Measurements from ENCODE around the gene EXO1.
"Not testable (repeated sequence)": the region's sequence is repeated elsewhere in the genome, so short reads cannot be mapped to it uniquely, and the experiment has no call there.

EXO1 gene

GRCh38 chr1:241836941-241837340, 11.1 kb upstream of the EXO1 start:
- DNase-seq (ENCODE audit: low read depth): no peak

GRCh38 chr1:241837416-241837815, 10.6 kb upstream of the EXO1 start:
- DNase-seq (ENCODE audit: low read depth): no peak

GRCh38 chr1:241837901-241838300, 10.1 kb upstream of the EXO1 start:
- peak; percentile 94 for DNase-seq (ENCODE audit: low read depth)

GRCh38 chr1:241838897-241839296, 9.1 kb upstream of the EXO1 start:
- DNase-seq (ENCODE audit: low read depth): no peak

- DNase-seq (ENCODE audit: low read depth): no peak
Observed at GRCh38 chr1:241839369-241839979, 8.5 kb upstream of the EXO1 start.

GRCh38 chr1:241840164-241840563, 7.8 kb upstream of the EXO1 start:
- no peak for DNase-seq (ENCODE audit: low read depth)

- no peak for DNase-seq (ENCODE audit: low read depth)
Observed at GRCh38 chr1:241841691-241842090, 6.3 kb upstream of the EXO1 start.

GRCh38 chr1:241842565-241842964, 5.4 kb upstream of the EXO1 start:
- DNase-seq (ENCODE audit: low read depth): peak; percentile 42

- DNase-seq (ENCODE audit: low read depth): no peak
Observed at GRCh38 chr1:241844593-241844992, 3.4 kb upstream of the EXO1 start.

- DNase-seq (ENCODE audit: low read depth): no peak
Observed at GRCh38 chr1:241846375-241846774, 1.6 kb upstream of the EXO1 start.

- DNase-seq (ENCODE audit: low read depth): no peak
Observed at GRCh38 chr1:241846862-241847539, 1.0 kb upstream of the EXO1 start.

GRCh38 chr1:241847540-241847795, 536 bp upstream of the EXO1 start:
- no peak for DNase-seq (ENCODE audit: low read depth)

GRCh38 chr1:241848686-241849344, 811 bp downstream of the EXO1 start:
- no peak for DNase-seq (ENCODE audit: low read depth)

- DNase-seq (ENCODE audit: low read depth): no peak
Observed at GRCh38 chr1:241849345-241849695, 1.3 kb downstream of the EXO1 start.

- DNase-seq (ENCODE audit: low read depth): not testable (repeated sequence)
Observed at GRCh38 chr1:241855545-241856140, 7.6 kb downstream of the EXO1 start.

- DNase-seq (ENCODE audit: low read depth): no peak
Observed at GRCh38 chr1:241857131-241857530, 9.1 kb downstream of the EXO1 start.

- DNase-seq (ENCODE audit: low read depth): no peak
Observed at GRCh38 chr1:241860922-241861321, 12.9 kb downstream of the EXO1 start.

GRCh38 chr1:241869022-241869421, 21.0 kb downstream of the EXO1 start:
- DNase-seq (ENCODE audit: low read depth): no peak

GRCh38 chr1:241870336-241870735, 22.3 kb downstream of the EXO1 start:
- DNase-seq (ENCODE audit: low read depth): no peak

- no peak for DNase-seq (ENCODE audit: low read depth)
Observed at GRCh38 chr1:241870746-241871430, 22.9 kb downstream of the EXO1 start.

GRCh38 chr1:241881440-241881839, 33.4 kb downstream of the EXO1 start:
- no peak for DNase-seq (ENCODE audit: low read depth)

- DNase-seq (ENCODE audit: low read depth): no peak
Observed at GRCh38 chr1:241883159-241883558, 35.2 kb downstream of the EXO1 start.

- peak; percentile 45 for DNase-seq (ENCODE audit: low read depth)
Observed at GRCh38 chr1:241888232-241888631, 40.2 kb downstream of the EXO1 start.
